NCI-H226 (cell line): Measurements from ENCODE around the gene ATIC.

ENCODE experiments used
- DNase-seq: peaks from one replicate; pipeline ENCODE4 v3.0.0-alpha.2; 2015

Gene ATIC

DNA sequence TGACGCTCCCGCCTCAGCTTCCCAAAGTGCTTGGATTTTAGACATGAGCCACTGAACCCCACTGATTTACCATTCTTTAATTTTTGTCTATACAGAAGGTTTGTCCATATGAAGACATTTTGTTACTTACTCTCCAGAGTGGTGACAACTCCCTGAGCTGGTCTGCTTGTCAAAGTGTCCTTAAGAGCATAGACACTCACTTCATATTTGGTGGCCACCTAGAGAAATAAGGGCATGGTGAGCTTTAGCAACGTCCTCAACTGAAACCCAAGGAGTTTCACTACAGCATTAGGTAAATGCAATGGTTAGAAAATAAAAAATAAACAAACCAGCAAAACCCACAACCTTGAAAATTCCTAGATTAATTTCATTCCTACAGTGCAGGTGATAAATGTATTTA lies 66.2 kb downstream of the ATIC start:
- DNase-seq = no peak

DNA sequence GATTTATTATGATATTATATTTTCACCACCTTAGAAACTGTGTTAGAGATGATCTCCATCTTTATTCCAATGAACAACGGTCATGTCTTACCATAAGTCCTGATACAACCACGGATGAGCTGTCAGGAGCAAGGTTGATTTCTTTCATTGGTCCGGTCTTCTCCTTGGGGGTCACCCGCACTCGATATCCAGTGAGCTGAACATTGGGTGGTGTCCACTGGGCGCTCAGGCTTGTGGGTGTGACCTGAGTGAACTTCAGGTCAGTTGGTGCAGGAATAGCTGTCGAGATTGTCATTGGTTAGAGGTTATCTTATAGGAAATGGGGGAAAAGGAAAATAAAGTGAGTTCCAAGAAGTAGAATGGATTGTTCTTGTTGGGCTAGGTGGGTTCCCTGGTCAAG lies 67.2 kb downstream of the ATIC start:
- no peak for DNase-seq

DNA sequence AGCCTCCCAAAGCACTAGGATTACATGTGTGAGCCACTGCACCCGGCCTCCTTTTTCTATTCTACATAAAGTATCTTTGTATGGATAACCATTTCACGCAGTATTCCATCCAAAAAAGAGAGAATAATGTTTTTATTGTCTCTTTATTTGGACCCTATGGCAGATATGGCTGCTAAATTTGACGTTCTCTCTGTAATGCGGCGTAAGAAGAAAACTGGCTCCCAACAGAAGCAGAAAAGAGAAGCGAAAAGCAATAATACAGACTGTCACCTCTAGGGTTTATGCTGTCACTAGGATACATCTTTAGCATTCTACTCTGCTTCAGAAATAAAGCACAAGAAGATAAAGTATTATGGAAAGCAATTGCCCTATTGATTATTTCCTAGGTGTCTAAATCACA lies 68.1 kb downstream of the ATIC start:
- DNase-seq = no peak

DNA sequence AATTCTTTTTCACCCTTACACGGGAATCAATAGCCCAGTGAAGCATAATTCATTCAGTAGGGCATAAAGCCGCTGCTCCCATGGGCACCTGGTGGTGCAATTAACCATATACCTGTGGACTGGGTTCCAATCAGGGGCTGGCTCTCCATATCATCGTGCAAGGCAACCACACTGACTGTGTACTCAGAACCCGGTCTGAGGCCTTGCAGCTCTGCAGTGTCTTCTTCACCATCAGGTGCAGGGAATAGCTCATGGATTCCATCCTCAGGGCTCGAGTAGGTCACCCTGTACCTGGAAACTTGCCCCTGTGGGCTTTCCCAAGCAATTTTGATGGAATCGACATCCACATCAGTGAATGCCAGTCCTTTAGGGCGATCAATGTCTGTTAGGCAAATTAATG lies 68.8 kb downstream of the ATIC start:
- DNase-seq = no peak

DNA sequence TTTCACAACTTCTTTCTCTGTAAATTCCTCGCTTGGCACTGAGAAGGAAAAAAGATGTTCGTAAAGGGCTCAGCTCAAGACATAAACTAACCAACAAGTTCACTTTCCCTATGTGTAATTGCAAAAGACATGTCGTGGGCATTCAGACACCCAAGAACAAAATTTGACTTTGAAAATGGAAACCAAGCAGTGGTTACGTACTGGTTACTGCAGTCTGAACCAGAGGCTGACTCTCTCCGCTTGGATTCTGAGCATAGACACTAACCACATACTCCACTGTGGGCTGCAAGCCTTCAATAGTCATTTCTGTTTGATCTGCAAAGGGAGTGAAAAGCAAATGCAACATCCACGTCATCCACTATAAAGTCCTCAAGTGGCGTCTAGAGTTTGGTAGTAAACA lies 70.2 kb downstream of the ATIC start:
- DNase-seq = no peak

DNA sequence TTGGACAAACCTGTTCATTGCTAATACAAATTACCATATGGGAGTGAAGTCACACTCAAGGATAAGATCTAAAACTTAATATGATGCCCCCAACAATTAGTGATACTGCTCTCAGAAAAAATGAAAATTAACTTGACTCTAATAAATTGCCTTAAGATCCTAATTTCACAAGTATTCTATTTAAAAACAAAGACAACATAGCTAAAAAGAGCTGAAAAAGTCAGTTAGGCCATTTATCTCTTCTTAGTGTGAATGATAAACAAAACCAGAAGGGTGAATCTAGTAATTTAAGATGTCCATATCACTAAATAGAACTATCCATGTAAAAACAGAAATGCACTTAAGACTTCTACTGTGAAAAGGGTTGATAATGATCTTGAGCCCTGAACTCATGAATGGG lies 70.6 kb downstream of the ATIC start:
- no peak for DNase-seq

DNA sequence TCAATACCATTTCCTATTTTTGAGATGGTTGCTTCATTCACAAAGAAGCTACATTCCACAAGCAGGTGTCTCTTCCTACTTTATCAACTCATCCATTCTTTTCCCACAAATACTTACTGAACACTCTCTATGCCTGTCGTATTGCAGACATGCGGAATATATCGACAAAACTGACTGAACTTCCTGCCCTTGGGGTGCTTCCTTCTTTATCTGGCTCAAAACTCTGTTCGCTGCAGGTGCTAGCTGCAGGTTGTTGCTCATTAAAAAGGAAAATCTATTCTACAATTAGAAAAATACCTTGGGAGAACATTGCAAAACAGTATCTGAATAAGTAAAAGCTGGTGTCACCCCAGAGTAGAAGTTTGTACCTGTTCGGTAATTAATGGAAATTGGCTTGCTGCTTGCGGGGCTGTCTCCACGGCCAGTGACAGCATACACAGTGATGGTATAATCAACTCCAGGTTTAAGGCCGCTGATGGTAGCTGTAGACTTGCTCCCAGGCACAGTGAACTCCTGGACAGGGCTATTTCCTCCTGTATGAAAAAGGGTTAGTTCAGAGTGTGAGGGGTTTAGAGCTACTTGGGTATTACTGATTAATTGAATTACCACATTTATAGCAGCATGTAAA lies 71.9 kb downstream of the ATIC start:
- no peak for DNase-seq

DNA sequence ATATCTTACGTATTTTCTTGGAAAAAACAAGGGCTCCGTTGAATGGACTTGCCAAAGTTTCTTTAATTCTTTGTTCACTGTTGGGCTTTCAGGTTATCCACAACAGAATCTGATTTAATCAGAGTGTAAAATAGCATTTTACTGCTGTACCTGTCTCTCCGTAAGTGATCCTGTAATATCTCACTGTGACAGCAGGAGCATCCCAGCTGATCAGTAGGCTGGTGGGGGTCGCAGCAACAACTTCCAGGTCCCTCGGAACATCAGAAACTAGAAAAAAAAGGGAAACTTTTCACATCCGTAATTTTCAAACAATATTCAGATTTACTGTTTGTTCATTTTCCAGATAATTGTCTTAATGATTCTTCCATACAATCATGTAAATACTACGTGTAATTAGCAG lies 72.9 kb downstream of the ATIC start:
- DNase-seq = no peak

DNA sequence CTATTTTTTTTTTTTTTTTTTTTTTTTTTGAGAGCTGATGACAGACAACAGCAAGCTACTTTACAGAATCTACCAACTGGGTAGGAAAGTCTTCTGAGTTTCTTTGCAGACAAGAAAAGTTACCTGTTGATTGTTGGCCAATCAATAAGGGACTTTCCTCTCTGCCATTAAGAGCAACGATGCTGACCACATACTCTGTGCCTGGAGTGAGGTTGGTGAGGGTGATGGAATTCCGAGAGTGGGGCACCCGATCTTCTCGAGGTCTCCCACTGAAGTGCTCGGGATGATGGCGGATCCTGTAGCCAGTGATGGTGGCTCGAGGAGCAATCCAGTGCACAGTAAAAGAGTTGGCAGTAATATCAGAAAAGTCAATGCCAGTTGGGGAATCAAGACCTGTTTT lies 74.7 kb downstream of the ATIC start:
- no peak for DNase-seq

DNA sequence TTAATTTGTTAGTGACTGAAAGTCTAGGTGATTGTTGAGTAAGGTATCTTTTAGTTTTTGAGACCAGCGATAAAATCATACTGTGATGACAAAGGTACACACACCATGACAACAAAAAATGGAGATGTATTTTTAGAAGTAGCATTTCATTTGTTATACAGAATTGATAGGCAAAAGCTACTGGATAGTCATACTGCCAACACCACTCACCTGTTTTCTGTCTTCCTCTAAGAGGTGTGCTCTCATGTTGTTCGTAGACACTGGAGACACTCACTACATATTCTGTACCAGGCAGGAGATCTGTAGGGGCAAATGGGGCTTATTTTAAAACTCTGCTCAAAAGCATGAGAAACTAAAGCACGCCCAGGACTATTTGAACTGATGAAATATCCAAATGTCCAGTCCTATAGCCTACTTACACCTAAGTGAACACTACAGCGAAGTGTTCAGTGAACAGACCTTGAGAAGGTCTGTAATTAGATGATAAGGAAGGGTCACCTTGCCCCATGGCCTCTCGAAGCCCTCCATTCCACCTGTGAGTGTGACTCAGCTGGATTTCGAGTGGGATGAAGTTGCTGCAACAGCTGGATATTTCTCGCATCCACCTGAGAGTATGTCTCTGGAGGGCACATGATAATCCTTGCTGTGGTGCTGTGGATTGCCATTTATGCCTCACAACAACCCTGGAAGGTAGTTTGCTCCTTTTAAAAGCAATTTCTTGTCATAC lies 76.3 kb downstream of the ATIC start:
- DNase-seq = no peak

DNA sequence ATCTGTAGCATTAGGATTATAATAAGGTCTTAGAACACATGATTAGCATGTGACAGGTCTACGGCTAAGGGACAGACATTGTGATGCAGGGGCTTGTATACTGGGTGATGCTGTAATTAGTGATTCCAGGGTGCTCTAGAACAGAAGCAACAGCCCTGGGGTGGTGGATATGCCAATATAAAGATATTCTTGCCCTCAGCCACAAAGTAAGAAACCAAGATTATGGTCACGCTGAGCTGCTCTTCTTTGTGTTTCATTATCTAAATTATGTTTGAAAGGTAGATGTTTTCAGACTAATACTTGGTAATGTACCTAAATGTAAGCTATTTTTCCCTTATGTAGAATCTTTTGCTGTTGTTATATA lies 78.7 kb downstream of the ATIC start:
- DNase-seq = no peak

DNA sequence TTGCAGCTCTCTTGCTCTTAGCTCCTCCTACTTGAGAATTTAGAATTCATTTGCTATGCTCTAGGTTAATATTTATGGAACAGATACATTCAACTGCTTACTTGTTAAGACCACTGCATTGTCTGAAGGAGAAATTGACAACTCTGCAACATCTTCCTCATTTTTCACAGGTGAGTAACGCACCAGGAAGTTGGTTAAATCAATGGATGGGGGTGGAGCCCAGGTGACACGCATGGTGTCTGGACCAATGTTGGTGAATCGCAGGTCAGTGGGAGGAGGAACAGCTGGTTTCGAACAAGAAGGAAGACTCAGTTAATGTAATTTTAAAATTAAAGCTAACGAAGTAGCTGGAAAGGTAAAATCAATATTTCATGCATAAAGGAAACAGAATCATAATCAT lies 79.7 kb downstream of the ATIC start:
- no peak for DNase-seq

DNA sequence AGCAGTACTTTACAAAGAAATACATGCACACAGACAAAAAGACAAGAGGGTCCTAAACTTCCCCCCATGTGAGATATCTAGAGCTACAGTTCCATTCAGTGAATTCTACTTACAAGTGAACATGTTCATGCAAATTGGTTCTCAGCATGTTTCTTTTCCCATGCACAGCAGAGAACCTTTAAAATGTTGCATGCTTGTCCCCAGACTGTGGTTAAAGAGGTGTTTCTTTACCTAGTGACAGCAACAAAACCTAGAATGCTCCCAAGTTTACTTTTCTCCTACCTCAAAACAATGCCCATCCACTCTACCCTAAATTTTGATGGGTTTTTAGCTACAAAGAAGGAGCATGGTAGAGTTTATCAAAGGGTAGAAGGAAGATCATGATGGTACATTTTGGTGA lies 80.3 kb downstream of the ATIC start:
- DNase-seq = no peak

DNA sequence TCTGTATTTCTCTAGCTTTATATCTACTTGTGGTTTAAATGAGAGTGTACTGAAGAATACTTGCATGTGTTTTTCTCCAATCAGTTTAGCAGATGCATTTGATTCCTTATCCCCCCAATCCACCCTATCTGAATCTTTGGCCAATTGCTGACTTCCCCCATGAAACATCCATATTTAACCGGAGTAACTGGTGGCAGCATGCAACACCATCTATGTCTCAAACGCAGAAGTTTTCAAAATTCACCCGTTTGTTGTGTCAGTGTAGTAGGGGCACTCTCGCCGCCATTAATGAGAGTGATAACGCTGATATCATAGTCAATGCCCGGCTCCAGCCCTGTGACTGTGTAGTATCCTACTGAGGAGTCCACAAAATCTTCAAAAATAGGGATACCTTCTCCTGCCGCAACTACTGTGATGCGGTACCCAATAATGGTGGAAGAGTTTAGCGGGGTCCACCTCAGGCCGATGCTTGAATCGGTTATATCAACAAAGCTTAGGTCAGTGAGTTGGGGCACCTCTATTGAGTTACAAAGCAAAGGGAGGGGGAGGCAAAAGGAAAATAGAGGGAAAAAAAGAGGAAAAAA lies 80.9 kb downstream of the ATIC start:
- DNase-seq = no peak

DNA sequence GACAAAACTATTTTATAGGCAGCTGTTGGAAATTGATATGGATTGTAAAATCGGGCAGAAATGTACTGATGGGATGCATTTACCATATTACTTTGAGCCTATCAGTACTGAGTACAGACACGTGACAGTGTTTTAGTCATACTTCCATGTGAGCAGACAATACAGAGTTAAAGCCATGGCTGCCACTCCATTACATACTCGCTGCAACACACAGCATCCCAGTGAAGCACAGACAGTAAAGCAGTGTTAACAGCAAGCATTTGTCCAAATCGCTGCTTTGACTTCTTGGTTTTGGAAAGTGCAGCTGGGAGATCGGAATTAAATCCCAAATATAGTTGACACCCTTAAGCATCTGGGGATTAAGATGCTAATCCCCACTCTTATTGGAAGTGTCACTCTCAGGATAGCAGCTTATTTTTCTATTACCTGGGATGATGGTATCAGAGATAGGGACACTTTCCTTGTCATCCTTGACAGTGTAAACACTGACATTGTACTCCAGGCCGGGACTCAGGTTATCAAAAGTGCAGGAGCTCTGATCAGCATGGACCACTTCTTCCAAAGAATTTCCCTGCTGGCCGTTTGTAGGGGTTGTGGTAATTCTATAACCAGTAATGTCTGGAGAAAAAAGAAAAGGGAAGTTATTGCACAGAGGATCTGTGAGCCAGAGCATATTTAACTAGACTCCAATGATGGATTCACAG lies 82.4 kb downstream of the ATIC start:
- no peak for DNase-seq

DNA sequence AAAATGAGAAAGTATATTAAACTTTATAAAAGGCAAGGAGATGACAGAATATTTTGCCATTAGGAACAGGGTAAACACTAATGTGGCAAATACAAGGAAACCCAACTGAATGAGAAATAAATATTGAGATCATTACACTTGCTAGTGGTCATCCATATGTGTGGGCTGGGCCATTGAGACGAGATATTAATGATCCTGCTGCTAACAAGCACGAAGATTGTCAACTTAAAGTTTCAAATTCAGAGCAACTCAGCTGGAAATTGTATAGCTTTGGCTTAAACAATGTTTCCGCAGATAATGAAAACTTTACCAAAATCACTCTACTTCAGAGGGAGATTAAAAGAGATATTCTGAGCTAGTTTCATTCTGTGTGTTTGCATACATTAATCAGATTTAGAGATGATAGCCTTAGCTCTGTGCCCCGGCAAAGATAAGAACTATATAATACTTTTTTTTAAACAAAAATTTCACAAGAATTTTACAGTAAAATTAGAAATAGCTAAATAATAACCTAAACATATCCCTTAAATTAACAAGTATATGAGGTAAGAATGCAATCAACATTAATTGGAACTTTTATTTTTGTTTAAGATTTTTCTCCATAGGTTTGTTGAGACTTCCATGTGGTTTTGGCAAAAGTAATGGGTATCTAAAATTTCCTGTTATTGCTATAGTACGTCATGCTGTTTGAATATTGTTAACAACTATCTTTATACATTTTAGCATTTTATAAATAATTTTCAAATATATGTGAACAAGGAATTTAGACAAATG lies 84.0 kb downstream of the ATIC start:
- DNase-seq = no peak

DNA sequence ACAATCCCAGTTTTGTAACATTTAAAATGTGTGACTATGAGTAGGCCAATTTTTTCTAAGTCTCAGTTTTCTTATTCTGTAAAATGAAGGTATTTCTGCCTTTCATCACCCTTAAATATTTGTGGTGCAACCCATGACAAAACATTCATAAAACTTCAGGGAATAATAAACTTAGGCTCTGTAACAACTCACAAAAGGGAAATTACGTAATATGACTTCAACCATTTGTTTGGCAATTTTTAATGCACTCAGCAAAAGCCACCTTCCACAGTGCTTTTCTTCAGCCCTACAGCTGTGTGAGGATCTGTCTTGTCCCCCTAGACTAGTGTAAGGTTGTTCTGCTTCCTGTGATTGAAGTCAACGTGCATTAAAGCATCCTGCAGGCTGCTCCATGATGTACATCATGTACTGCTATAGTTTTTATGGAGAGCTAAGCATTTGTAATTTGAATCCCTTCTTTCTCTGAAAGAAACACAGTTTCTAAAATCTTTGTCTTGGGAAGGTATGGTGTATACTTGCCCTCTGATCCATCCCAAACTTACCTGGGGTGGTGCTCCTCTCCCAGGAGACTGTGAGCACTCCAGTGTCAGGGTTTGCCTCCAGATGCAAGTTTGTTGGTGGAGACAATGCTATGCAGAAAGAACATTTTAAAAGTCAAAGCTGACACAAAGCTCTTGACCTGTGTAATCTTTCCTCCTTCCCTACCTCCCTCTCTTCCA lies 84.9 kb downstream of the ATIC start:
- DNase-seq = peak; percentile 33

DNA sequence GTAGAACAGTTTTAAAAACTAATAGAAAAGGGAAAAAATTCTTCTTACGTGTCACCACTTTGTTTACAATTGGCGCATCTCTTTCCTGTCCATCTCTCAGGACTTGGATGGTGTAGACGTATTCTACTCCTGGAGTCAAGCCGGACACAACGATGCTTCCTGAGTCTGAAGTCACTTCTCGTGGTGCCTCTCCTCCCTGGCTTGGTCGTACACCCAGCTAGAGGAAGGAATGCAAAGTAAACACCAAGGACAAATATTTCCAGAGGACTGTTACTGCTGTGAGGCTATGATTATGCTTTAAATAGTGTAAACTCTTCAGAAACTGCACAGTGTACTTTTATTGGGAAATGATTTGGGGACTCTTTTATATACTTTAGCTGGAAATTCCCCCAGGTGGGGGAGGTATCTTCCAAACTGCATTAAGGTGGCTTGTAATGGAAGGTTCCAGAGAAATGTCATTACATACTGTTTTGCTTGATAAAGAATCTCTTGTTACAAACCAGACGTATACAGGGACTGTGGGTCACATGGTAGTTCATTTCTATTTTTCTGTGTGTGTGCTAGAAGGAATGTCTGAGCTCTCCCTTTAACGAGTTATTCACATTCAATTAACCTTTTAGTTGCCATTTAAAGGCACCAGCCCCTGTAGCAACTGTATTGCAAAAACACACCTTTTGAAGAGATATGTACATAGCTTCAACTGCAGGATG lies 85.9 kb downstream of the ATIC start:
- DNase-seq = no peak

DNA sequence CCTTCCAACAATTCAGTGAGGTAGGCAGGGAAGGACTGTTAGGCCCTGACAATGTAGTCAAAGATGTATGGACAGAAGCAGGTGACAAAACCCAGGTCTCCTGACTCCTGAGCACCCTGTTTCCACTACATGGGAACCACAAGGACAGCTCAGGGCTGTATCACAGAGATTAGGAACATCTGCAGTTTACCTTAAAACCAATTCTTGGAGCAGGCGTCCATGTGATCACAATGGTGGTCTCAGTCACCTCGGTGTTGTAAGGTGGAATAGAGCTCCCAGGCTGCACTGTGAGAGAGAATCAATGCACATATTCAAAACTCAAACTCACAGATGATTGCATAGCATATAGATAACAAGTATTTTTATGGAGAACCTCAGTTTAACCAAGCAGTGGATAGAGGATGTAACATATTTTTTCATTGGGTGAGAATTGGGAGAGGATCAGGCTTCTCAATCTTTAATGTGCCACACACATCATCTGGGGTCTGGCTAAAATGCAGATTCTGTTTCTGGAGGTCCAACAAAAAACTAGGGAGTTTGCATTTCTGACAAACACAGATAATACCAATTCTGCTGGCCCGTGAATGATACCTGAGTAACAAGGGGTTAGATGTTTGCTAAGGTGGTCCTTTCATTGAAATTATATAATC lies 87.3 kb downstream of the ATIC start:
- no peak for DNase-seq
